AG10803 (cell line): ENCODE results near the gene ECSIT.

Source experiments
- DNase-seq: peaks from one replicate; pipeline ENCODE4 v3.0.0; 2010; ENCODE audit warnings: low read depth
- H3K4me3 ChIP-seq: 2 replicates; pipeline ENCODE4 v1.5.1; 2011; ENCODE audit warnings: mild to moderate bottlenecking, low read length, control low read depth
- CTCF ChIP-seq: conservative IDR thresholded peaks from 2 replicates; pipeline ENCODE4 v1.5.1; 2011; ENCODE audit warnings: mild to moderate bottlenecking, low read length, control low read depth, inconsistent platforms

Gene ECSIT

GRCh38 chr19:11547929-11548700, 19.2 kb upstream of the ECSIT start:
- H3K4me3 ChIP-seq: no peak overlapping the region
- no peak for DNase-seq
- TF ChIP-seq CTCF: no peak

GRCh38 chr19:11541238-11541637, 12.3 kb upstream of the ECSIT start:
- TF ChIP-seq CTCF: no peak
- no peak for DNase-seq
- no peak overlapping the region for H3K4me3 ChIP-seq

GRCh38 chr19:11540645-11541044, 11.7 kb upstream of the ECSIT start:
- TF ChIP-seq CTCF: no peak
- DNase-seq: no peak
- no peak overlapping the region for H3K4me3 ChIP-seq

- H3K4me3 ChIP-seq: peak overlapping the region; percentile 57
- no peak for DNase-seq
- no peak for TF ChIP-seq CTCF
Observed at GRCh38 chr19:11539495-11540365, 10.8 kb upstream of the ECSIT start.

GRCh38 chr19:11538232-11539036, 9.5 kb upstream of the ECSIT start, which contains the start of gene CNN1:
TSS of gene CNN1 (plus strand) at chr19:11538851. CDS start at chr19:11538928, 77 bp downstream.
- TF ChIP-seq CTCF: no peak
- H3K4me3 ChIP-seq: peak within 1 kb of the TSS; percentile 57
- peak; percentile 76 for DNase-seq

- DNase-seq: peak; percentile 81
- TF ChIP-seq CTCF: peak; percentile 55
- peak overlapping the region; percentile 53 for H3K4me3 ChIP-seq
Observed at GRCh38 chr19:11535792-11536595, 7.1 kb upstream of the ECSIT start.
